GM12865 (cell line): ENCODE measurements around the gene RPRD1A.
"Not testable (repeated sequence)": the region's sequence is repeated elsewhere in the genome, so short reads cannot be mapped to it uniquely, and the experiment has no call there.

Experiments
- DNase-seq: peaks from one replicate; pipeline ENCODE4 v3.0.0; 2010; ENCODE audit warnings: low read depth
- H3K4me3 ChIP-seq: 2 replicates; pipeline ENCODE4 v1.5.1; 2011; ENCODE audit warnings: mild to moderate bottlenecking, low read depth, low read length, control low read depth
- TF ChIP-seq, protein P1 (sequence below): IDR thresholded peaks from 2 replicates; pipeline ENCODE4 v1.5.1; 2011; ENCODE audit warnings: low read length, control low read depth, low read depth, inconsistent platforms; ENCODE audit not compliant: insufficient read depth; ENCODE audit errors: missing control alignments

Gene RPRD1A

DNA sequence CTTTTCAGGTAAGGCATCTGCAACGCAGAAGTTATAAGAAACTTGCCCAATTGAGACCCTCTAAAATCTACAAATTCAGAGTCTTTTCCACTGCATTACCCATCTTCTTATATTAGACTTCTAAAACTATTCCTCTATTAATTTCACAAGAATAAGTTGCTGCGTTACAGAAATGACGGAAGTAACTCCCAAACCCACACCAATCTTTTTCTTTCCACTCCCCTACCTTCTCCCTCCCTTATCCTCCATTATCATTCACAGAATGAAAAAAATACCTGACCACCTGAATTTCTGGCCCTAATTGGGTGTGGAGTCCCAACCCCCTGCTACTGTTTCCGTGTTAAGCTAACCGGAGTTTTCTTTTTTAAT is 689 bp downstream of the RPRD1A start:
- H3K4me3 ChIP-seq: peak overlapping the region; percentile 77
- TF ChIP-seq, protein P1, sequence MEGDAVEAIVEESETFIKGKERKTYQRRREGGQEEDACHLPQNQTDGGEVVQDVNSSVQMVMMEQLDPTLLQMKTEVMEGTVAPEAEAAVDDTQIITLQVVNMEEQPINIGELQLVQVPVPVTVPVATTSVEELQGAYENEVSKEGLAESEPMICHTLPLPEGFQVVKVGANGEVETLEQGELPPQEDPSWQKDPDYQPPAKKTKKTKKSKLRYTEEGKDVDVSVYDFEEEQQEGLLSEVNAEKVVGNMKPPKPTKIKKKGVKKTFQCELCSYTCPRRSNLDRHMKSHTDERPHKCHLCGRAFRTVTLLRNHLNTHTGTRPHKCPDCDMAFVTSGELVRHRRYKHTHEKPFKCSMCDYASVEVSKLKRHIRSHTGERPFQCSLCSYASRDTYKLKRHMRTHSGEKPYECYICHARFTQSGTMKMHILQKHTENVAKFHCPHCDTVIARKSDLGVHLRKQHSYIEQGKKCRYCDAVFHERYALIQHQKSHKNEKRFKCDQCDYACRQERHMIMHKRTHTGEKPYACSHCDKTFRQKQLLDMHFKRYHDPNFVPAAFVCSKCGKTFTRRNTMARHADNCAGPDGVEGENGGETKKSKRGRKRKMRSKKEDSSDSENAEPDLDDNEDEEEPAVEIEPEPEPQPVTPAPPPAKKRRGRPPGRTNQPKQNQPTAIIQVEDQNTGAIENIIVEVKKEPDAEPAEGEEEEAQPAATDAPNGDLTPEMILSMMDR: no peak
- no peak for DNase-seq

DNA sequence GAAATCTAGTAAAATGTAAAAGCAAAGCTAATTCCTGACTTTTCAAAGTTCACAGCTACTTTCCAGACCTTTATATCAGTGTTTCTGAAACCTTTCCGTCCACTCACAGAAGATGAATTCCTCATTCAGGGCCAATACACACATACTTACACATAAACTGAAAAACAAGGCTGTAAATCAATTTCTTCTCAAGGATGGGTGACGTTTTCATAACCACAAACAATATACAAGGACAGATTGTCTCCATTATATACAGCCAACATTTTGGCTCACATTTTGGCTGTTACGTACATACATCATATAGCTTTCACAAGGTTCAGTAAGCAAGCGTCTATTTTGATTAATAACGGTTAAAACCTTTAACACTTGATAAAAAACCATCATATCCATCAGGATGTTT is 1.4 kb downstream of the RPRD1A start:
- peak overlapping the region; percentile 77 for H3K4me3 ChIP-seq
- TF ChIP-seq, protein P1: no peak
- DNase-seq: no peak

DNA sequence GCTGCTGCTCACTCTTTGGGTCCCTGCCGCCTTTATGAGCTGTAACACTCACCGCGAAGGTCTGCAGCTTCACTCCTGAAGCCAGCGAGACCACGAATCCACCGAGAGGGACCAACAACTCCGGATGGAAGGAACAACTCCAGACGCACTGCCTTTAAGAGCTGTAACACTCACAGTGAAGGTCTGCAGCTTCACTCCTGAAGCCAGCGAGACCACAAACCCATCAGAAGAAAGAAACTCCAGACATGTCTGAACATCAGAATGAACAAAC is 2.6 kb downstream of the RPRD1A start:
- DNase-seq, H3K4me3 ChIP-seq: not testable (repeated sequence)

DNA sequence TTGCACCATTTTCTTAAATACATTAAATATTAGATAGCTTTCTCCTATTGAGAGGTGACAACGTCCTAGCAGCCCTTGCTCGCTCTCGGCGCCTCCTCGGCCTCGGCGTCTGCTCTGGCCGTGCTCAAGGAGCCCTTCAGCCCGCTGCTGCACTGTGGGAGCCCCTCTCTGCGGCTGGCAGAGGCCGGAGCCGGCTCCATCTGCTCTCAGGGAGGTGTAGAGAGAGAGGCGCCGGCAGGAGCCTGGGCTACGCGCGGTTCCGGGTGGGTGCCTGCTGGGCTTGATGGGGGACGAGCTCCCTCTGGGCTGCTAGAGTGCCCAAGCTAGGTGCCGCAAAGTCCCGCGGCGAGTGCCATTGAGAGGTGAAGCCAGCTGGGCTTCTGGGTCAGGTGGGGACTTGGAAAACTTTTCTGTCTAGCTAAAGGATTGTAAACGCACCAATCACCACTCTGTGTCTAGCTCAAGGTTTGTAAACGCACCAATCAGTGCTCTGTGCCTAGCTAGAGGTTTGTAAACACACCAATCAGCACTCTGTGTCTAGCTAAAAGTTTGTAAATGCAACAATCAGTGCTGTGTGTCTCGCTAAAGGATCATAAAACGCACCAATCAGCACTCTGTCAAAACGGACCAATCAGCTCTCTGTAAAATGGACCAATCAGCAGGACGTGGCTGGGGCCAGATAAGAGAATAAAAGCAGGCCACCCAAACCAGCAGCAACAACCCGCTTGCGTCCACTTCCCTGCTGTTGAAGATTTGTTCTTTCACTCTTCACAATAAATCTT is 3.1 kb downstream of the RPRD1A start:
- DNase-seq: no peak
- TF ChIP-seq, protein P1: no peak
- no peak overlapping the region for H3K4me3 ChIP-seq

DNA sequence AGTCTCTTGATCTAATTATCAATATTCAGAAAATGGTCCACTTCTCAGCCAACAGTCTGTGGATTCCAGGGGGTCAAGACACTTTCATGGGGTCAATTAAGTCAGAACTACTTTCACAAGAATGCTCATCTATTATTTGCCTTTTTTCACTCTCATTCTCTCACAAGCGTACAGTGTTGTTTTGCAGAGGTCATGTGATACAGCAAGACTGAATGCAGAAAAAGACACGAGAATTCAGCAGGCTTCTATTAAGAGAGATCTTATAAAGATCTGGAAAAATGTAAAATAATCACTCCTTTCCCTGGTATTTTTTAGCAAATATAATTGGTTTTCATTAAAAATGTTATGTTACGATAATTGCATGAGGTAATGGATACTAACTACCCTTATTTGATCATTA is 8.7 kb downstream of the RPRD1A start:
- TF ChIP-seq, protein P1: no peak
- DNase-seq: no peak
- H3K4me3 ChIP-seq: no peak overlapping the region

DNA sequence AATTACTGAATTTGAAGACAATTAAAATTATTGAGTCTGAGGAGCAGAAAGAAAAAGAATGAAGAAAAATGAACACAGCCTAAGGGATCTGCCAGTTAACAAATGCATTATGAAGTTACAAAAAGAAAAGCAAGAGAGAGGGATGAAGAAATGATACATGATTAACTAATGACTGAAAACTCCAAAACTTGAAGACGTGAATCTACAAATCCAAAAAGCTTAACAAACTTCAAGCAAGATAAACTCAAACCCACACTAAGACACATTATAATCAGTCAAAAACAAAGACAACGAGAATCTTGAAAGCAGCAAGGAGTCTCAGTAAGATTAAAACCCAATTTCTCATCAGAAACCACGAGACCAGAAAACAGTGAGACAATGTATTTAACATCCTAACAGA is 15.6 kb downstream of the RPRD1A start:
- DNase-seq: no peak
- H3K4me3 ChIP-seq: no peak overlapping the region

DNA sequence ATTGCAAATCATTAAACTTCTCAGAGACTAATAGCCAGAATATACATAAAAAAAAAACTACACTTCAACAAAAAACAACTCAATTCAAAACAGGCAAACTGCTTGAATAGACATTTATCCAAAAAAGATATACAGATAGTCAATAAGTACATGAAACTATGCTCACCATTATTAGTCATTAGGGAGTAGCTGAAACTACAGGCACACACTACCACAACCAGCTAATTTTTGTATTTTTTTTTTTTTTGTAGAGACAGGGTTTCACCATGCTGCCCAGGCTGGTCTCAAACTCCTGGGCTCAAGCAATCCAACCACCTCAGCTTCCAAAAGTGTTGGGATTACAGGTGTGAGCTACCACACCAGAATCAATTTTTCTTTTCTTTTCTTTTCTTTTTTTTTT is 16.9 kb downstream of the RPRD1A start:
- TF ChIP-seq, protein P1: no peak
- no peak for DNase-seq
- H3K4me3 ChIP-seq: no peak overlapping the region

More for the DNA sequence above, 15.6 kb downstream of the RPRD1A start:
- TF ChIP-seq, protein P1: no peak
